ENCODE data around the gene EBF4.

DNA sequence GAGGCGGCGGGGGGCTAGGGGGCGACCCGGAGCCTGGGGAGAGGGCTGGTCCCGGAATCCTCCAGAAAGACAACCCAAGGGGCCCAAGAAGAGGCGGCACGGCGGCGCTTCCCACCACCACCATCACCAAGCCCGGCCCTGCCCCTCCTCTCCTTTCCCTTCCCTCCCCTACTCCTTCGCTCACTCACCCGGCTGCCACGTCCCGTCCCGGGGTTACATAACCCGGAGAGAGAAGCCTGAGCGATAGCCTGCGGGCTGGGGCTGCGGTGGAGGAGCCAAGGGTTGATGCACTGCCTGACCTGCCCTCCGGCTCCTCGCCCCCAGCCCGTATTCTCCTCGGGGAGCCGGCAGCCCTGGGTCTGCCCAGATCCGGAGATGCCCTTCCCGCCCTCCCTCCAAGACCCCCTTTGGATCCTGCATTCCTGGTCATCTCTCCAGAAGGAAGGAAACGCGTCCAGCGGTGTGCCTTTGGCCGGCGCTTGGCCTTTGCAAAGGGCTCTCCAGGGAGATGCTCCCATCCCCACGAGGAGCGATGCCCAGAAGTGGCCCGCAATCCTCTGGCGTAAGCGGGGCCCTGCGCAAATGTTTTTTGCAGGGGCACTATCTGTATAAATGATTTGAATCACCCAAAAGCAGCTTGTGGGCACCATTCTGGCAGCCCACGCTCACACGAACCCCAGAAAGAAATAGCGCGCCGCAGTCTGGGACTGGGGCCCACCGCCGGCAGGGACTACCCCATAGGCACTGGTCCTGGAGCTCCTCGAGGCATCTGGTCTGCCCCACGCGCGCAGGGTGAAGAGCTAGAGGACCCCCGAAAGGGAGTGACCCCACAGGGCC lies 112.5 kb downstream of the EBF4 start:
- TF ChIP-seq JUND (IDR thresholded peaks at IDR 0.05), result no peak
- TF ChIP-seq, protein P1, sequence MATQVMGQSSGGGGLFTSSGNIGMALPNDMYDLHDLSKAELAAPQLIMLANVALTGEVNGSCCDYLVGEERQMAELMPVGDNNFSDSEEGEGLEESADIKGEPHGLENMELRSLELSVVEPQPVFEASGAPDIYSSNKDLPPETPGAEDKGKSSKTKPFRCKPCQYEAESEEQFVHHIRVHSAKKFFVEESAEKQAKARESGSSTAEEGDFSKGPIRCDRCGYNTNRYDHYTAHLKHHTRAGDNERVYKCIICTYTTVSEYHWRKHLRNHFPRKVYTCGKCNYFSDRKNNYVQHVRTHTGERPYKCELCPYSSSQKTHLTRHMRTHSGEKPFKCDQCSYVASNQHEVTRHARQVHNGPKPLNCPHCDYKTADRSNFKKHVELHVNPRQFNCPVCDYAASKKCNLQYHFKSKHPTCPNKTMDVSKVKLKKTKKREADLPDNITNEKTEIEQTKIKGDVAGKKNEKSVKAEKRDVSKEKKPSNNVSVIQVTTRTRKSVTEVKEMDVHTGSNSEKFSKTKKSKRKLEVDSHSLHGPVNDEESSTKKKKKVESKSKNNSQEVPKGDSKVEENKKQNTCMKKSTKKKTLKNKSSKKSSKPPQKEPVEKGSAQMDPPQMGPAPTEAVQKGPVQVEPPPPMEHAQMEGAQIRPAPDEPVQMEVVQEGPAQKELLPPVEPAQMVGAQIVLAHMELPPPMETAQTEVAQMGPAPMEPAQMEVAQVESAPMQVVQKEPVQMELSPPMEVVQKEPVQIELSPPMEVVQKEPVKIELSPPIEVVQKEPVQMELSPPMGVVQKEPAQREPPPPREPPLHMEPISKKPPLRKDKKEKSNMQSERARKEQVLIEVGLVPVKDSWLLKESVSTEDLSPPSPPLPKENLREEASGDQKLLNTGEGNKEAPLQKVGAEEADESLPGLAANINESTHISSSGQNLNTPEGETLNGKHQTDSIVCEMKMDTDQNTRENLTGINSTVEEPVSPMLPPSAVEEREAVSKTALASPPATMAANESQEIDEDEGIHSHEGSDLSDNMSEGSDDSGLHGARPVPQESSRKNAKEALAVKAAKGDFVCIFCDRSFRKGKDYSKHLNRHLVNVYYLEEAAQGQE (IDR thresholded peaks at IDR 0.05; ENCODE audit: low read depth), result no peak
- no peak for TF ChIP-seq POLR2A (IDR thresholded peaks at IDR 0.05; ENCODE audit: borderline replicate concordance, extremely low read depth, insufficient read depth, insufficient read length)
- TF ChIP-seq, protein P2, sequence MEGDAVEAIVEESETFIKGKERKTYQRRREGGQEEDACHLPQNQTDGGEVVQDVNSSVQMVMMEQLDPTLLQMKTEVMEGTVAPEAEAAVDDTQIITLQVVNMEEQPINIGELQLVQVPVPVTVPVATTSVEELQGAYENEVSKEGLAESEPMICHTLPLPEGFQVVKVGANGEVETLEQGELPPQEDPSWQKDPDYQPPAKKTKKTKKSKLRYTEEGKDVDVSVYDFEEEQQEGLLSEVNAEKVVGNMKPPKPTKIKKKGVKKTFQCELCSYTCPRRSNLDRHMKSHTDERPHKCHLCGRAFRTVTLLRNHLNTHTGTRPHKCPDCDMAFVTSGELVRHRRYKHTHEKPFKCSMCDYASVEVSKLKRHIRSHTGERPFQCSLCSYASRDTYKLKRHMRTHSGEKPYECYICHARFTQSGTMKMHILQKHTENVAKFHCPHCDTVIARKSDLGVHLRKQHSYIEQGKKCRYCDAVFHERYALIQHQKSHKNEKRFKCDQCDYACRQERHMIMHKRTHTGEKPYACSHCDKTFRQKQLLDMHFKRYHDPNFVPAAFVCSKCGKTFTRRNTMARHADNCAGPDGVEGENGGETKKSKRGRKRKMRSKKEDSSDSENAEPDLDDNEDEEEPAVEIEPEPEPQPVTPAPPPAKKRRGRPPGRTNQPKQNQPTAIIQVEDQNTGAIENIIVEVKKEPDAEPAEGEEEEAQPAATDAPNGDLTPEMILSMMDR (IDR thresholded peaks at IDR 0.05 in 2 of 3, conservative IDR thresholded peaks at IDR 0.05 in 1 of 3; ENCODE audit: borderline replicate concordance in 1 of 3, insufficient read depth in 1 of 3, low read depth in 2 of 3, low read length in 2 of 3), result no peak
- TF ChIP-seq EZH2phosphoT487 (IDR thresholded peaks at IDR 0.05; ENCODE audit: borderline replicate concordance), result no peak
- no peak for TF ChIP-seq POLR2AphosphoS5 (IDR thresholded peaks at IDR 0.05; ENCODE audit: low read depth, low read length)
- no peak for TF ChIP-seq SIN3A (IDR thresholded peaks at IDR 0.05; ENCODE audit: low read depth)
- no peak for TF ChIP-seq EZH2 (IDR thresholded peaks at IDR 0.05)
- TF ChIP-seq EGR1 (IDR thresholded peaks at IDR 0.05; ENCODE audit: low read depth), result no peak
- TF ChIP-seq TCF7L2 (IDR thresholded peaks at IDR 0.05; ENCODE audit: borderline replicate concordance, extremely low read depth, insufficient read depth, insufficient read length), result no peak
- TF ChIP-seq ZNF274 (IDR thresholded peaks at IDR 0.05; ENCODE audit: low read depth, low read length), result no peak
- TF ChIP-seq, protein P3, sequence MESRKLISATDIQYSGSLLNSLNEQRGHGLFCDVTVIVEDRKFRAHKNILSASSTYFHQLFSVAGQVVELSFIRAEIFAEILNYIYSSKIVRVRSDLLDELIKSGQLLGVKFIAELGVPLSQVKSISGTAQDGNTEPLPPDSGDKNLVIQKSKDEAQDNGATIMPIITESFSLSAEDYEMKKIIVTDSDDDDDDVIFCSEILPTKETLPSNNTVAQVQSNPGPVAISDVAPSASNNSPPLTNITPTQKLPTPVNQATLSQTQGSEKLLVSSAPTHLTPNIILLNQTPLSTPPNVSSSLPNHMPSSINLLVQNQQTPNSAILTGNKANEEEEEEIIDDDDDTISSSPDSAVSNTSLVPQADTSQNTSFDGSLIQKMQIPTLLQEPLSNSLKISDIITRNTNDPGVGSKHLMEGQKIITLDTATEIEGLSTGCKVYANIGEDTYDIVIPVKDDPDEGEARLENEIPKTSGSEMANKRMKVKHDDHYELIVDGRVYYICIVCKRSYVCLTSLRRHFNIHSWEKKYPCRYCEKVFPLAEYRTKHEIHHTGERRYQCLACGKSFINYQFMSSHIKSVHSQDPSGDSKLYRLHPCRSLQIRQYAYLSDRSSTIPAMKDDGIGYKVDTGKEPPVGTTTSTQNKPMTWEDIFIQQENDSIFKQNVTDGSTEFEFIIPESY (IDR thresholded peaks at IDR 0.05; ENCODE audit: extremely low read depth, insufficient replicate concordance, low read length), result no peak
